Lung (tissue), 12 donors: ENCODE data around the gene LATS2. TPM values are rescaled to one million over a fixed set of nuclear protein-coding genes. Genes with fewer than 3 reads are reported as not detected.

Source experiments
- ATAC-seq: fragments of 200-7000 bp; cut with Tn5 transposase; one replicate; pipeline ENCODE4 v1.9.1; 2020; ENCODE audit warnings: moderate number of reproducible peaks; ENCODE audit not compliant: insufficient read depth, low FRiP score
- DNase-seq, 3 donors: peaks; one replicate each; pipeline ENCODE4 v3.0.0-alpha.2; 2013 to 2017
- H3K27ac ChIP-seq, 2 donors: one replicate each; pipeline ENCODE4 v1.5.1; 2013; ENCODE audit warnings: mild to moderate bottlenecking in 2 of 2, moderate library complexity in 2 of 2, control low read depth in 1 of 2, inconsistent platforms in 1 of 2, low read depth in 1 of 2, low read length in 1 of 2
- H3K27me3 ChIP-seq, 3 donors: one replicate each; pipeline ENCODE4 v1.5.1; 2013; ENCODE audit warnings: low read length in 2 of 3; ENCODE audit not compliant: control insufficient read depth in 3 of 3, insufficient read depth in 3 of 3
- H3K36me3 ChIP-seq, 4 donors: one replicate each; pipeline ENCODE4 v1.5.1; 2013; ENCODE audit warnings: low read length in 4 of 4, mild to moderate bottlenecking in 1 of 4, moderate library complexity in 1 of 4; ENCODE audit not compliant: control insufficient read depth in 4 of 4, insufficient read depth in 4 of 4
- H3K4me1 ChIP-seq, 5 donors: one replicate each; pipeline ENCODE4 v1.5.1; 2013; ENCODE audit warnings: low read length in 5 of 5, mild to moderate bottlenecking in 2 of 5, moderate library complexity in 1 of 5; ENCODE audit not compliant: control insufficient read depth in 5 of 5, insufficient read depth in 5 of 5
- H3K4me3 ChIP-seq: one replicate; pipeline ENCODE4 v1.5.1; 2013; ENCODE audit warnings: mild to moderate bottlenecking, control low read depth, moderate library complexity
- H3K9ac ChIP-seq, 2 donors: one replicate each; pipeline ENCODE4 v1.5.1; 2013; ENCODE audit warnings: low read length in 2 of 2, control low read depth in 1 of 2; ENCODE audit not compliant: insufficient read depth in 1 of 2
- H3K9me3 ChIP-seq, 4 donors: one replicate each; pipeline ENCODE4 v1.5.1; 2013; ENCODE audit warnings: low read length in 3 of 4, mild to moderate bottlenecking in 1 of 4, moderate library complexity in 1 of 4; ENCODE audit not compliant: control insufficient read depth in 4 of 4, insufficient read depth in 3 of 4
- CTCF ChIP-seq: IDR thresholded peaks from 2 replicates; pipeline ENCODE4 v1.5.1; 2012; ENCODE audit warnings: mild to moderate bottlenecking; ENCODE audit errors: control extremely low read depth, extremely low read depth
- WGBS, 2 donors: extraction: QIAGEN DNeasy Blood & Tissue Kit; methylation state at CpG; one replicate each; pipeline ENCODE4 v1.1.7; 2013; 5-methylcytosine and 5-hydroxymethylcytosine counted together
- polyA plus RNA-seq, 2 donors: library from polyadenylated mRNA; stranded (reverse); fragments of 200-250 nt; gene quantifications; one replicate each; pipeline ENCODE4 v1.2.1, GENCODE V29; 2013
- total RNA-seq, 2 donors: library from RNA; depleted of rRNA in 1 of 2; stranded (reverse); fragments of >200 nt in 1 of 2; gene quantifications; one replicate each; pipeline ENCODE4 v1.2.1, GENCODE V29; 2014 to 2021
- donor health status: control.
- donor health status: control.
- donor health status: Bipolar disorder and iron deficiency.
- donor health status: healthy.
- donor health status: DM: yes; HTN: yes; CAD: no.

LATS2 gene
- total and polyA plus RNA-seq, 4 donors = 7.7 to 37.5 (median 21.3) TPM

GRCh38 chr13:21033212-21033840, 28.1 kb downstream of the LATS2 start:
- H3K9ac ChIP-seq = peak overlapping the region in 1 of 2 donors; percentile 51
- peaks cover 8 to 30% (median 22%) of the 10 kb centered on the region in 5 donors for H3K4me1 ChIP-seq
- no peaks in the 10 kb centered on the region for H3K36me3 ChIP-seq
- ATAC-seq (peak; percentile 85), DNase-seq (peak; percentile 55 to 78 (median 59))
- no peak overlapping the region for H3K4me3 ChIP-seq
- peak overlapping the region; percentile 78 to 80 for H3K27ac ChIP-seq
- no peaks in the 10 kb centered on the region for H3K27me3 ChIP-seq
- TF ChIP-seq CTCF = no peak
- H3K9me3 ChIP-seq = no peaks in the 10 kb centered on the region
- 32 to 41% methylated on average over 8 of the region's 8 CpGs for WGBS, 2 donors

DNA sequence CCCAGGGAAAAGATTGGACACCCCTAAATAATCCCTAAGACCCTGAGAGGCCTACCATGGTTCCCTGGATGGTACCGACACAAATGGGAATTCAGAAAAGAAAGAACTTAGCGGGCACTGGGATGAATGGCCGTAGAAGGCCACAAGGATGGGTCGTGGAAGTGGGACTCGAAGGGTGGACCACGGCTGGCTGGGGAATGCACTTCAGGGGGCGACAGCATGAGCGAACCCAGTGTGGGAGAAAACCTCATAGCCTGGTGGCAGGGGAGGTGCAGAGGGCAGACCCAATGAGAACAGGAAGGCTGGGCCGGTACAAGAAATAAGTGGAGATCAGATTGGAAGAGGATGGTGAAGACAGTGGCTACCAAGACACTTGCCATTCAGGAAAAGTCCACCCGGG, 28.7 kb downstream of the LATS2 start:
- H3K27me3 ChIP-seq = no peaks in the 10 kb centered on the region
- peaks cover 8 to 27% (median 22%) of the 10 kb centered on the region in 5 donors for H3K4me1 ChIP-seq
- no peaks in the 10 kb centered on the region for H3K9me3 ChIP-seq
- DNase-seq (no peak), ATAC-seq (no peak)
- H3K27ac ChIP-seq = peak overlapping the region; percentile 76 to 80
- H3K36me3 ChIP-seq = no peaks in the 10 kb centered on the region
- H3K4me3 ChIP-seq = no peak overlapping the region
- WGBS, 2 donors = 89 to 92% methylated on average over 10 of the region's 10 CpGs
- H3K9ac ChIP-seq = no peak overlapping the region
- TF ChIP-seq CTCF = no peak

GRCh38 chr13:21031594-21032275, 29.7 kb downstream of the LATS2 start:
- no peak for TF ChIP-seq CTCF
- Histone ChIP-seq H3K4me1 (peaks cover 8 to 27% (median 22%) of the 10 kb centered on the region in 5 donors), H3K36me3 (peaks cover 0 to 2% (median 0%) of the 10 kb centered on the region in 4 donors), H3K27ac (peak overlapping the region; percentile 76 to 80), H3K9ac (no peak overlapping the region), H3K4me3 (no peak overlapping the region), H3K27me3 (no peaks in the 10 kb centered on the region), H3K9me3 (no peaks in the 10 kb centered on the region)
- ATAC-seq = no peak
- 77 to 79% methylated on average over 8 of the region's 8 CpGs for WGBS, 2 donors
- DNase-seq = no peak
